ENCODE data around the gene COPS3.

- TF ChIP-seq CTCF (IDR thresholded peaks at IDR 0.05) (no peak), POLR2AphosphoS5 (IDR thresholded peaks at IDR 0.05) (no peak), POLR2A (IDR thresholded peaks at IDR 0.05) (peak in 1 of 4 donors; percentile 14)
Observed at GRCh38 chr17:17236295-17237025, 44.6 kb downstream of the COPS3 start.

All from upper lobe of left lung (tissue), 4 donors.